Esophagus muscularis mucosa (tissue), 3 donors: ENCODE measurements around the gene C12orf57.

ENCODE experiments used
- CTCF ChIP-seq, 3 experiments: fragments of 200-600 bp in 2 of 3; fragments of 450-650 bp in 1 of 3; sonication (generic) in 2 of 3; IDR thresholded peaks; one replicate each; pipeline ENCODE4 v1.5.1; 2017 to 2019; ENCODE audit warnings: antibody characterized with exemption in 3 of 3, mild to moderate bottlenecking in 2 of 3, moderate library complexity in 1 of 3
- POLR2A ChIP-seq: fragments of 450-650 bp; IDR thresholded peaks from one replicate; pipeline ENCODE4 v1.6.1; 2017; ENCODE audit warnings: antibody characterized with exemption, moderate library complexity, mild to moderate bottlenecking, low read depth
- POLR2AphosphoS5 ChIP-seq, 2 donors: sonication (generic); formaldehyde crosslinking; IDR thresholded peaks; one replicate each; pipeline ENCODE4 v1.6.1; 2017; ENCODE audit warnings: antibody characterized with exemption in 2 of 2

GRCh38 chr12:6952121-6952862, 8.5 kb downstream of the C12orf57 start:
- TF ChIP-seq CTCF (IDR thresholded peaks at IDR 0.05) (no peak), POLR2AphosphoS5 (IDR thresholded peaks at IDR 0.05) (no peak), POLR2A (no peak)
